ENCODE results near the gene TNS2.
"Not testable (repeated sequence)": the region's sequence is repeated elsewhere in the genome, so short reads cannot be mapped to it uniquely, and the experiment has no call there.

Gene TNS2

DNA sequence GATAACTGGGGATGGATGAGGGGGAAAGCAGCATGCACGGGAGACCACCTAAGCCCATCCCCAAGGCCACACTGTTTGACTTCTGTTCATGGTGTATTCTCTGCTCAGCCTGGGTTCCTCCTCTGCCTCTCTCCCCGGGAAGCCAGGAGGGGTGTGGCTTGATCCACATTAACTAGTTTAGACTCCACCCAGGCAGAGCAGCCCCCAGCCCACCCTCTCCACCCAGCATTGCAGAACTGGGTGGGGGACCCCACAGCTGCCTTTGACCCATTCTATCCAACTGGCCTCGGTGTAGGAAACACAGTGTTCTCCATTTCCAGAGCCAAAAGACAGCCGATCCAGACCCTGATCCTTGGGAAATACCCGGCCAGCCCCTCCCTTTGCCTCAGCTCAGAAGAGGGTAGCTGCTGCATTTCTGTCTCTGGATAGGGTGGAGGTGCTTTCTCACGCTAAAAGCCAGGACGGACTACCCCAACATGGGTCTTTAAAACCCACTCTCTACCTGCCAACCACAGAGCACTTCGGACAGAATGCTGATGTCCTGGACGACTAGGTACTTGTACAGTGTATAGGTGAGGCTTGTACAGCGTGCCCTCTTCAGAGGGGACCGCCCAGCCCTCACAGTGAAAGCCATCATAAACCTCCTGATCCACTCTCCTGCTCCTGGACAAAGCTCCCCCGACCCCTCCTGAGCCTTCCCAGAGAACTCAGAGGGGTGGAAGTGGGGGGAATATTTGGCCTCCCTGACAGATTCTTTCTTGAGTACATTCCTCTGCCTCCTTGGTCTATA lies 20.0 kb downstream of the TNS2 start:
- DNase-seq = no peak

DNA sequence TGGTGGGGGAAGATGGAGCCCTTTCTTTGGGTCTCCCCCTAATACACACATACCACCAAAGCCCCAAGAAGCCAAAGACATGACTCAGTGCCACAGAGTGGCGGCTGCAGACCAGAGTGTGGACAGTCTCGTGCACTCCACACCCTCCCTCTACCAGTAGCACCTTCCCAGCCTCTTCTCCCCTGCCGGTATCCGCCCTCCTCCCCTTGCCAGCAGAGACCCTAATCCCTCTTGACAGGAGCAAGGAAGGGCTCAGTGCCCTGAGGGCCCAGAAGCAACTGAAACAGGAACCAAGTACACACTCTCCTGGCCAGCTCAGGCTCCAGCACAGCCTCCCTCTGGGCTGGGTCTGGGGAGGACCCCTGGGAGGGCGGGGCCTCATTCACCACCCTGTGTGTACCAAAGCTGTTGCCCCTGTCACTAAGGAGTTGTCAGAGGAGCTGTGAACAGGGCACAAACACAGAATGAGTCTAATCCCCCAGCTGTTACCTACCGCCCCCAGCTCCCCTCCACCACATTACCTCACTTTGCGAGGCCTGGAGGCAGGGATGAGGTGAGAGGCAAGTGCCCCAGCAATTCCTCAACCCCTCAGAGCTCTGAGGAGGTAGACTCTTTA lies 21.1 kb downstream of the TNS2 start:
- peak; percentile 56 for DNase-seq

DNA sequence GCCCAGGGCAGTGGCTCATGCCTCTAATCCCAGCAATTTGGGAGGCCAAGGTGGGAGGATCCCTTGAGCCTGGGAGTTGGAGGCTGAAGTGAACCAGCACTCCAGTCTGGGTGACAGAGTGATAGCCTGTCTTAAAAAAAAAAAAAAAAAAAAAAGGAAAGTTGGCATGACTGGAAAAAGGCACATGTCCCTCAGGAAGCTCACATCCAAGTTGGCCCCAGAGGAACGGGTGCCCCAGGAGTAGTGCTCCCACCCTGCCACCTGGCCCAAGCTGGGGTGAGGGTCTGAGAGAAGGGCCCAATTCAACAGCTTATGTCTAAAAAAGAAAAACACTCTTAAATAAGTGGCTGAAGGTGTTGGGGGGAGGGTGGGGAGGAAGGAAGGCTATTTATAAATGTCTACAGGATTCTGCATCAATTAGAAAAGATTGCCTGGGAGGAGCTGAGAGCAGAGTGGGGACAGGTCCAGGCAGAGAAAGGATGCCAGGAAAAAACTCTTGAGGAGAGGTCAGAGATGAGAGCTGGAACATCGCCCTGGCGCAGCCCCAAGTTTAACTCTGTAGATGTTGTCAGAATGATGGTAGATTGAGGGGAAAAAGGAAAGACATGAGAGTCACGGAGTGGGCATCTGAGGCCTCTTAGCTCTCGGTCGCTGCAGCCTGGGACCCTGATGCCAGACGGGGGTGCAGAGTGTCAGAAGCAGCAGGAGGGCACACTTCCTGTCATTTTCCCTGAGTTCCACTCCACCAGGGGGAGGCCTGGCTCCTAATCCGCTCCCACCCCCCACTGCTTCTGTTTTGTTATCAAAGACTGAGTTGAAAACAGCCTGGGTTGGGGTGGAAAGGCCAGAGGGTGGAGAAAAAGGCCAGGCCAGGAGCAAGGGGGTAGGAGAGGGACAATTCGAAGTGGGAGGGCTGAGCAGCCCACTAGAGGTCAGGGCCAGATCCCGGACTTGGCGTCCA lies 22.0 kb downstream of the TNS2 start:
- DNase-seq = peak; percentile 62

DNA sequence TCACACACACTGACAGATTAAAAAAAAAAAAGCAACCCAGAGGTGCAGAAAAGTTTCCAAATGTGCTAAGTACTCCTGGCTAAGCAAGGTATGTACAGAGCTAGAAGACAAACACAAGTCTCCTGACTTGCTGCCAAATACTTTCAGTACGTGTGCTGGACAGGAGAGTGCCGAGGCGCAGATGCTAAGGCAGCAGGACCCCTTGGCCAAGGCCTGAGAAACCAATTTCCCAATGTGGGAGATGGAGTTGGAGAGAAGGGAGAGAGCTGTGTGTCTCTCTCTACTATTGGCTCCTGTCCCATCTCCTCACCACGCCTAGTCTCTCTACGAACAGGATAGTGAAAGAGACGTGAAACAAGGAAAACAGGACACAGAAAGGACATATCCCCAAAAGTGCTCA lies 24.0 kb downstream of the TNS2 start:
- no peak for DNase-seq

DNA sequence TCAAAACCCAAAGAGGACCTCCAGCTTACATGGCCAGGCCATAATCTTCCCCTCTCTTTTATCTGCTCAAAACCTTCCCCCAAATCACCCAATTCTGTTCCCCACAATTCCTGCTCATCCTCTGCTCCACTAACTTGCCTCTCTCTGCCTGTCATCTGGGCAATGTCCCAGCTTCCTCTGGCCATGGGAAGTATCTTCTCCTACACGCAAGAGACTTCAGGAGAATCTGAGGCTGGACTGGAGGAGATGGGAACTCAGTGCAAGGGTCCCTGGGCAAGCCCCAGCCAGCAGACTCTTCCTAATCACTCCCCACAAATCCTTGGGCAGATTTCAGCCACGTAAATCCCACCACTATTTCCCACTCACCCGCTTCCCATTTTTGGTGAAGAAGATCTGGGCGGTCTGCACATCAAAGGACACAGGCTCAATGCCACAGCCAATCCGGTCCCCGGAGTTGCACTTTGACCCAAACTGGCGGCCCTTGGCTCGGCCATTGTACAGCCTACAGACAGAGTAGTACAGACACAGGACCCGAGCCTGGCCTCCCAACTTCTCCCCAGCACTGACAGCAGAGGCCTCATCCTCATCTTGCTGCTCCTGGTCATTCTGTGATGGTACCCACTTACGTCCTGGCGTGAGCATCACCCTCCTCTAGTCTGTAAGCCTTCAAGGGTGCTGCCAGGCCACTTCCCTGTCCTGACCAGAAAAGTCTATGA lies 24.6 kb downstream of the TNS2 start:
- DNase-seq = no peak

DNA sequence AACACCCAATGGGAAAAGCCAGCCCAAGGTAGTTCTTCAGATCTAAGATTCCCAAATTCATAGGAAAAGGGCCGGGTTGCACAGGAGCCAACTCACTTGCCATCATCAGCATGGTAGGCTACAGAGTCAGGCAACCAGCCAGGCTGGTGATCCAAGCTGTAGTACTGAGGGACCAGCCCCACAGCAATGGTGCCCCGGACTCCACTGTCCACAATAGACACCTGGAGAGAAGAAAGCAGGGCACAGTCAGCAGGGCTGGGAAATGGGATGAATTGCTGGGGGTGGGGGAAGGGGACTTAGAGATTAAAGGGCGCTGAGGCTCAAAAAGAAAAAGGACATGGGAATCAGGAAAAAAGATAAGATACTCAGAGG lies 25.1 kb downstream of the TNS2 start:
- DNase-seq = no peak

DNA sequence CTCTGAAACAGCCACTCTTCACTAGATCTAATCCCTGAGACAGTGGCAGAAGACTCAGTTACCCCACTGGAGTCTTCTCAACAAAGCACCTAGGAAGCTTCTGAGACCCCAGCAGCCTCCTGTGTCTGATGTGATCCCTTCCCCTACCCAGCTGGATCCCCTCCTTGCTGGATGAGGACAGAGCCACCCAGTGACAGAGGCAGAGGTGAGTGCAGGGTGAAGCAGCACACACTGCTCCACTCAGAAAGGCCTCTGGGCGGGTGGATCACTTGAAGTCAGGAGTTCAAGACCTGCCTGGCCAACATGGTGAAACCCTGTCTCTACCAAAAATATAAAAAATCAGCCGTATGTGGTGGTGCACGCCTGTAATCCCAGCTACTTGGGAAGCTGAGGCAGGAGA lies 26.6 kb downstream of the TNS2 start:
- DNase-seq = no peak

DNA sequence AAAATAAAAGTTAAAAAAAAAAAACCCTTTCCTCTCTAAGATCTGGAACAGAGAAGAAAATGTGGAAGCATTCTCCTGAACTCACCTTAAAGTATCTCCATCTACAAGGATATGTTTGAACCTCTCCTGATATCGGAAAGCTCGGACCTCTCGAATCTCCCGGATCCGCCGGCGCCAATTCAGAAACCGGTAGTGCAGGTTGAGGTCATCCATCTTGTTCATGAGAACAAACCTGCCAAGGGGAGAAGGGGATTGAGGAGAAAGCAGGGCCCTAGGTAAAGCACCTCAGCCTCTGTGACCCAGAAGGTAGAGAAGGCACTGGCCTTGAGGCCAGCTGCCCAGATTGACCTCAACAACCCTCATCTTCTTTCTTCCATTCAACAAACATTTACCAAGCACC lies 27.2 kb downstream of the TNS2 start:
- DNase-seq = no peak

DNA sequence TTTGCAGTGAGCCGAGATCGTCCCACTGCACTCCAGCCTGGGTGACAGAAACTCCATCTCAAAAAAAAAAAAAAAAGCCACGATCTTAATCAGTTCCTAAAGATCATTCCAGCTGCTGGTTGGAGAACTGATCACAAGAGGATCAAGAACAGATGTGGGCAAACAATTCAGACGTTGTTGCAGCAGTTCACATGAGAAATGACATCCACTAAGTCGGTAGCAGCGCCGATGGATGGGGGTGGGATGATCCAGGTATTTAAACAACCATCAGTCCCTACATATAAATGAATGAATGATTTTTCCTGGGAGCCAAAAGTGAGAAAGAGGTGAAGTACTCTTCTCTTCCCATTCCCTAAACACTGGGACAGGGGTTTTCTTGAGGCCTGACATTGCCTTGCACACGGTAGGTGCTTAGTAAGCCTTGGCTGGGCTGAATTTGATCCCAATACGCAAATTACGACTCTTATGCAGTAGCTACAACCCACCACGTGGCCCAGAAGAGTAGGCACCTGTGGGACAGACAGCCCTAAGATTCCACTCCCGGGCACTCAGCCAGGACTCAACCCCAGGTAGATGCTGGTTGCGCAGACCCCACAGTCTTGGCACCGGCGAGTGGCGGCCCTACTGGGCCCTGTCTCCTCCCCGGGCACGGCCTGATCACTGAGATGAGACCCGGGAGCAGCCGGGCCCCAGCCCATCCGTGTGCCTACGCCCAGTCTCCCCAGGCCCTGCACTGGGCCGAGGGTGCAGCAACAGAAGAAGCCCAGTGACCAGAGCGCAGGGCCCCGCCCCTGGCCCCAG lies 28.8 kb downstream of the TNS2 start:
- DNase-seq = no peak

DNA sequence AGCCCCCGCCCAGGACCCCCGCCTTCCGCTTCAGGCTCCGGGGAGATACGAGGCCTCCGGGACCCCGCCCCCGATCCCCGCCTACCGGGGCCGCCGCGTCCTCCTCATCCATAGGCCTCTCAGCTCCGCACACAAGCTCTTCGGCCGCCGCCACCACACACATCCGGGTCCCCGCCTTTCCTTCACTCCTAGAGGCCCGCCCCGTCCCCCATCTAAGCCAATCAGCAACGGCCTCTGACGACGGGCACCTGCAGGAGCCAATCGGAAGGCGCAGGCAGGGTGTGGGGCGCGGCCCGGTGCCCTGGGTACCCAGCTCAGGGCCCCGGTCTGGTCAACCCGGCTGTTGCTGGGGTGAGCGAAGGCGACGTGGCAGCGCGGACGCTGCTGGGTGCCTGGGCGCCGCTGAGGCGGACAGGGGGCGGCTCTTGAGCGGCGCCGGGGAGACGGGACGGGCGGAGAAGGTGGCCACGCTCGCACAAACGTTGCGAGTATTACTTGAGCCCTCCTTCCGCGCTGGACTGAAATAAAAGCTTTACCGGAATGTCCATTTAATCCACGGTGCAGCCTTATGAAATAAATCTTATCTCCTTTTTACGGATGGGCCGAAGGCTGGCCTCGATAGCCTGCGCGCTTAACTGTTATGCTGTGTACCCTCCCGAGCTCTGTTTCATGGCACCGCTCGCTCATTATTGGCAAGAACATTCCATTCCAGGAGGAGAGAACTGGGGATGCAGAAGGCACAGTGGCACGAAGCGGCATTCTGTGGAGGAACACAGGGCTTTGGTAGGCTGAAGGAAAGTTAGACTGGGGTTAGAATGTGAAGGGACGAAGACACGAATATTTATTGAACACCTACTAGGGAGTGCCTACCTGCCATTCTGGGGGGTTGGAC lies 29.6 kb downstream of the TNS2 start, which contains the start of gene SPRYD3:
SPRYD3 (minus strand) TSS at position 165 of the 892 bp plus-strand sequence; CDS start at position 108, 57 bp downstream.
- peak; percentile 97 for DNase-seq

DNA sequence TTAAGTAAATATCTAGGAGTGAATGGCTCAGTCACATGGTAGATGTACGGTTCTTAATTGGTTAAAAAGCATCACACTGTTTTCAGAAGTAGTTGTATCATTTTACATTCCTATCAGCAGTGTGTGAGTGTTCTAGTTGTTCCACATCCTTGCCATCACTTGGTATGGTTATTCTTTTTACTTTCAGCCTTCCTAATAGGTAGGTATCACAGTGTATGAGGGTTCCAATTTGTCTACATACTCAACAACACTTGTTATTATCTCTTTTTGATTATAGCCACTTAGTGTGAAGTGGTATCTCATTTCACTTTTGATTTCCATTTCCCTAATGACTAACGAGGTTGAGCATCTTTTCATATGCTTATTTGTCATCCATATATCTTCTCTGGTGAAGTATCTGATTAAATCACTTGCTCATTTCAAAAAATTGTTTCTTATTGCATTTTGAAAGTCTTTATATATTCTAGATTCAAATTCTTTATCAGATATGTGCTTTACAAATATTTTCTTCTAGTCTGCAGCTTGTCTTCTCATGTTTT lies 32.8 kb downstream of the TNS2 start:
- DNase-seq = no peak

DNA sequence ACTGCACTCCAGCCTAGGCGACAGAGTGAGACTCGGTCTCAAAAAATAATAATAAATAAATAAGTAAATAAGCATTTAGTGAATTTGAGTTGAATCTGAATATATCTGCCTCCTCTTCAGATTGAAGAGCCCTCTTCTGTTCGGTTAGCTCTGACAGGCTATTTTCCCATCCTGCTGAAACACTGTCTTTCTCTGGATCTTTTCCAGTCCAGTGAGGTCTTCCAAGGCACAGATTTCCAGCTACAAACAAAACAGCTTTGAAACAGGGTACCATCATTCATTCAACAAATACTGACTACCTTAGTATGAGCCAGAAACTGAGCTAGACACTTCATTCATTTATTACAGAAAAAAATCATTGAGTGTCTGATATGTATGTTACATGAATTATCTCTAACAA lies 36.5 kb downstream of the TNS2 start:
- DNase-seq = no peak

DNA sequence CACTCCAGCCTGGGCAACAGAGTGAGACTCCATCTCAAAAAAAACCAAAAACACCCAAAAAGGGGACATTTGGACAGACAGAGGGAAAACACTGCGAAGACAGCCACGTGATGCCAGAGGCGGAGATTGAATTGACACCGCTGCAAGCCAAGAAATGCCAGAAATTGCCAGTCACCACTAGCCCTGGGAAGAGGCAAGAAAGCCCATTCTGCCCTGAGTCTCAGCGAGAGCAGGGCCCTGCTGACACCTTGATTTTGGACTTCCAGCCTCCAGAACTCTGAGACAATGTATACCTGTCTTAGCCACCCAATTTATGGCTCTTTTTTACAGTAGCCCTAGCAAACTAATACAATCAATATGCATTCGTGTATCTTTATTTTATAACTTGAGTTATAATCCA lies 40.2 kb downstream of the TNS2 start:
- DNase-seq = no peak

DNA sequence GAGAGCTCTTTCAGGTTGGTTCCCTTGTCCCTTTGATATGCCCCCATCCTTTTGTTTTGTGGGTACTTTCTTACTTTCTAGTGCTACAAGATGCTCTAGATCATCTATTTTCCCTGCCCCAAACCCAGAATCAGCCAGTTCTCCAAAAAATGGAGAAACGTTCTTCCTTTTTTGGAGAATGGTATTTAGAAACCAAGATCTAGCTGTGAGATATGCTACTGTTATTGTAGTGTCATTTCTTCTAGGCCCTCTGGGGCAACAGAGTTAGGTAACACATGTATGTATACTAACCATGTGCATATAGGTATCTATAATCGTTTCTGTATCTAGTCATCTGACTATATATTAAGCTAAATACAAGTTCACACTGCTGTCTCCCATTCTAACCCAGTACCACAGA lies 40.7 kb downstream of the TNS2 start:
- no peak for DNase-seq

DNA sequence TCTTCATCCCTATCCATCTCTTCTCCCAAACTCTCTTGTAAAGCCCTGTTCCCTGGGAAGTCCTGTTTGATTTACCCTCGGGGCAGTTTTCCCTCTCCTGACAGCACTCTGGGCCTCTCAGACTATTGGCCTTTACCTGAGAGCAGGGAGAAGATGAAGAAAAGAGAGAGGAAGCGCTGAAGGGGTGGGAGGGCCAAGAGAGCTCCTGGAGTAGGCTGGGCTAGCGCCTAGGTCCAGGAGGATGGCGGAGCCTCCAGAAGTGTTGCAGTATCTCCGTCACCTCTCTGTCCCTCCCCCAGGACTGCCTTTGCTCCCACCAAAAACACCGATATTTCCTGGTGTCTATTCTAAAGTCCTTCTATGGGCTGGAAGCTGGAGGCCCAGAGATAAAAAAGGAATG lies 41.9 kb downstream of the TNS2 start:
- DNase-seq = no peak

DNA sequence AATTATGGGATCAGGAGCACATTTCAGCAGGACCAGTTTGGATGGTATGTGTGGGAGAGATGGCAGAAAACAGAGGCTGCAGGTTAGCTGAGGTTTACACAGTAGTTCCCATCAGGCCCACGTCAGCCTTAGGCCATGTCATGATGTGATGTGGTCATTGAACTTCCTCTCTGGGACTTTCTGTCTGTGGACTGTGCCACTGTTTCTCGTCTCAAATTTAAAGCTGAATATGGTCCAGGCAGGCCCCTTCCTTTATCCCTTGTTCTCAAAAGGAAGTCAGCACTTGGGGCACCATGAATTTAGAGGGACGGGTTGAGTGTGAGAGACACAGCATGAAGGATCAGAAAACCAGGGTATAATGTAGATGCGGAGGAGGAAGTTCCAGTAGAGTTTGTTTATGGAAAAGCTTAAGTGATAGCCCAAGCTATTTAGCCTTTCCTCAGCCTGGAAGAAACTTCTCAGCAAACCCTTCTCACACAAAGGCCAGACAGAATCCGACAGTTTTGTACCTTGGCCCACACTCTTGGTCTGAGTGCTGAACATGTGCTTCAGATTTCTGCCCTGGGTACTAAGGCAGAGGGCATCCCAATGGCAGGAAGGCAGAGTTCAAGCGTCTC lies 44.0 kb downstream of the TNS2 start:
- no peak for DNase-seq

DNA sequence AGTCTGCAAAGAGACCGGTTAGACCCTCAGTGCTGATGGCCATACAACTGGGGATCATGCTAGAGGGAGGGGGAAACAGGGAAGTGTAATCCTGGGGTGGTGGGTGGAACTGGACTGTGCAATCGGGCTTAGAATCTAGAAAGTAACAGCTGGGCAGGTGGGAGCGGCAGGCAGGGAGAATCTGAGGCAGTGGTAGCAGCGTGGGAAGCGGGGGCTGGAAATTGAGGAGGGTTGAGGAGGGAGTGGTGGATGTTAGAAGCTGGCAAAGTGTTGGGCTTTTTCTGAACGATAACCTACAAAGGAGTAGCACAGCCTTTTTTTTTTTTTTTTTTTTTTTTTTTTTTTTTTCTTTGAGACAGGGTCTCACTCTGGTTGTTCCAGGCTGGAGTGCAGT lies 44.5 kb downstream of the TNS2 start:
- no peak for DNase-seq

DNA sequence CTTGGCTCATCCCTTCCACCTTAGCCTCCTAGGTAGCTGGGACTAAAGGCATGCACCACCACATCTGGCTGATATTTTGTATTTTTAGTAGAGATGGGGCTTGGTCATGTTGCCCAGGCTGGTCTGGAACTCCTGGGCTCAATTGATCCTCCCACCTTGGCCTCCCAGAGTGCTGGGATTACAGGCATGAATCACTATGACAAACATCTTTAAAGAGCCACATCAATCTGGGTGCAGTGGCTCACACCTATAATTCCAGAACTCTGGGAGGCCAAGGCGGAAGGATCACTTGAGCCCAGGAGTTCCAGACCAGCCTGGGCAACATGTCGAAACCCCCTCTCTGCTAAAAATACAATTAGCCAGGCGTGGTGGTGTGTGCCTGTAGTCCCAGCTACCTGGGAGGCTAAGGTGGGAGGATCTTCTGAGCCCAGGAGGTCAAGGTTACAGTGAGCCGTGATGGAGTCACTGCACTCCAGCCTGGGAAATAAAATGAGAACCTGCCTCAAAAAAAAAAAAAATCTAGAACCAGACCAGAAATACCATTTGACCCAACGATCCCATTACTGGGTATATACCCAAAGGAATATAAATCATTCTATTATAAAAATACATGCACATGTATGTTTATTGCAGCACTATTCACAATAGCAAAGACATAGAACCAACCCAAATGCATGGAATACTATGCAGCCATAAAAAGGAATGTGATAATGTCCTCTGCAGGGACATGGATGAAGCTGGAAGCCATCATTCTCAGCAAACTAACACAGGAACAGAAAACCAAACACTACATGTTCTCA lies 45.1 kb downstream of the TNS2 start:
- not testable (repeated sequence) for DNase-seq

DNA sequence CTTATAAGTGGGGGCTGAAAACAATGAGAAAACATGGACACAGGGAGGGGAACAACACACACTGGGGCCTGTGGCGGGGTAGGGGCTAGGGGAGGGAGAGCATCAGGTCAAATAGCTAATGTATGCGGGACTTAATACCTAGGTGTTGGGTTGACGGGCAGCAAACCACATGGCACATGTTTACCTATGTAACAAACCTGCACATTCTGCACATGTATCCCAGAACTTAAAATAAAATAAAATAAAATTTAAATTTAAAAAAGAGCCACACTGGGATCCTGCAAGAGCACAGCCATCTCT lies 45.7 kb downstream of the TNS2 start:
- not testable (repeated sequence) for DNase-seq
